Activated CD4-positive, alpha-beta T cell treated with anti-CD3 and anti-CD28 coated beads, Interleukin-2, amount 10 ng/mL, durations not matched to agents 24 days and 14 days (primary cell): ENCODE data around the gene PRMT2. TPM values are rescaled to one million over a fixed set of nuclear protein-coding genes. Genes with fewer than 3 reads are reported as not detected.
"Not testable (repeated sequence)": the region's sequence is repeated elsewhere in the genome, so short reads cannot be mapped to it uniquely, and the experiment has no call there.

Experiments
- DNase-seq: peaks from one replicate; pipeline ENCODE4 v3.0.0; 2022
- H3K27ac Mint-ChIP-seq: one replicate; pipeline ENCODE4 v1.8.0; 2022; ENCODE audit warnings: mild to moderate bottlenecking, mixed read lengths
- H3K27me3 Mint-ChIP-seq: one replicate; pipeline ENCODE4 v1.8.0; 2022; ENCODE audit warnings: mixed read lengths
- H3K36me3 Mint-ChIP-seq: one replicate; pipeline ENCODE4 v1.8.0; 2022; ENCODE audit warnings: low read depth, mild to moderate bottlenecking, mixed read lengths
- H3K4me1 Mint-ChIP-seq: one replicate; pipeline ENCODE4 v1.8.0; 2021; ENCODE audit warnings: mixed read lengths
- H3K4me3 Mint-ChIP-seq: one replicate; pipeline ENCODE4 v1.8.0; 2022; ENCODE audit warnings: mild to moderate bottlenecking, moderate library complexity, mixed read lengths
- H3K9me3 Mint-ChIP-seq: one replicate; pipeline ENCODE4 v1.8.0; 2021; ENCODE audit warnings: mixed read lengths
- intact Hi-C: fragments of 100-400 bp; cut with micrococcal nuclease; formaldehyde crosslinking; loops from one replicate; pipeline ENCODE4 v1.15.1; 2023
- total RNA-seq: library from RNA; stranded (reverse); gene quantifications from 2 replicates; pipeline ENCODE4 v1.2.3, GENCODE V29; 2022

PRMT2 gene
- total RNA-seq, 1 donor from 2014 or later: 56.7 TPM

GRCh38 chr21:46699104-46699503 is 63.6 kb downstream of the PRMT2 start:
- intact Hi-C loops, H3K9me3 Mint-ChIP-seq, H3K4me3 Mint-ChIP-seq, DNase-seq, H3K27me3 Mint-ChIP-seq, H3K36me3 Mint-ChIP-seq, H3K4me1 Mint-ChIP-seq, H3K27ac Mint-ChIP-seq: not testable (repeated sequence)

Other genes with a start within 250 kb of the PRMT2 start
- 30.5 and 31.3 TPM in 2 replicates for gene DIP2A, start 176.8 kb upstream of the PRMT2 start, total RNA-seq
- gene S100B, start 30.6 kb upstream of the PRMT2 start, total RNA-seq: not detected in 2 replicates